ENCODE results near the gene NR0B2. TPM values are rescaled to one million over a fixed set of nuclear protein-coding genes. Genes with fewer than 3 reads are reported as not detected.
A peak's percentile ranks its signal among the peaks of the same experiment; 100 is the strongest.

NR0B2 gene
- total and polyA plus RNA-seq, 3 donors from 2014 or later = 0.93 to 2.0 (median 1.2) TPM

- H3K36me3 ChIP-seq (ENCODE audit: low read depth, missing control alignments) = no peaks in the 10 kb centered on the region
- TF ChIP-seq CTCF (IDR thresholded peaks at IDR 0.05) = no peak
- no peak for TF ChIP-seq POLR2A (IDR thresholded peaks at IDR 0.05)
- WGBS, 2 donors = 80 to 87% methylated on average over 4 of the region's 4 CpGs
- H3K9me3 ChIP-seq = no peaks in the 10 kb centered on the region
- intact Hi-C loops (cut with DNase I; ENCODE audit: low total_unique reads) = no loop called here
- H3K27ac ChIP-seq = no peak overlapping the region
- no peak overlapping the region for H3K4me3 ChIP-seq
- DNase-seq = peak; percentile 36
- H3K27me3 ChIP-seq = no peaks in the 10 kb centered on the region
- H3K4me1 ChIP-seq = peaks cover 28% of the 10 kb centered on the region
Observed at GRCh38 chr1:26946270-26946669, 32.5 kb upstream of the NR0B2 start.

GRCh38 chr1:26945728-26946127 lies 32.0 kb upstream of the NR0B2 start:
- Histone ChIP-seq H3K4me1 (peaks cover 28% of the 10 kb centered on the region), H3K36me3 (ENCODE audit: low read depth, missing control alignments) (no peaks in the 10 kb centered on the region), H3K4me3 (no peak overlapping the region), H3K9me3 (no peaks in the 10 kb centered on the region), H3K27me3 (no peaks in the 10 kb centered on the region), H3K27ac (no peak overlapping the region)
- TF ChIP-seq CTCF (IDR thresholded peaks at IDR 0.05) (no peak), POLR2A (IDR thresholded peaks at IDR 0.05) (no peak)
- peak; percentile 56 for DNase-seq
- intact Hi-C loops (cut with DNase I; ENCODE audit: low total_unique reads) = no loop called here
- WGBS, 2 donors = 65 to 85% methylated on average over 8 of the region's 8 CpGs

- H3K36me3 ChIP-seq (ENCODE audit: low read depth, missing control alignments) = no peaks in the 10 kb centered on the region
Observed at GRCh38 chr1:26945138-26945537, 31.4 kb upstream of the NR0B2 start.

GRCh38 chr1:26942656-26943055 lies 28.9 kb upstream of the NR0B2 start:
- Histone ChIP-seq H3K36me3 (ENCODE audit: low read depth, missing control alignments) (no peaks in the 10 kb centered on the region), H3K9me3 (no peaks in the 10 kb centered on the region), H3K27me3 (no peaks in the 10 kb centered on the region), H3K4me3 (no peak overlapping the region), H3K27ac (no peak overlapping the region), H3K4me1 (peaks cover 20% of the 10 kb centered on the region)
- TF ChIP-seq CTCF (IDR thresholded peaks at IDR 0.05) (no peak), POLR2A (IDR thresholded peaks at IDR 0.05) (no peak)
- 97 to 98% methylated on average over 12 of the region's 12 CpGs for WGBS, 2 donors
- no peak for DNase-seq
- intact Hi-C loops (cut with DNase I; ENCODE audit: low total_unique reads) = no loop called here

More at GRCh38 chr1:26945138-26945537, 31.4 kb upstream of the NR0B2 start:
- peaks cover 28% of the 10 kb centered on the region for H3K4me1 ChIP-seq
- H3K4me3 ChIP-seq = no peak overlapping the region
- TF ChIP-seq CTCF (IDR thresholded peaks at IDR 0.05) (no peak), POLR2A (IDR thresholded peaks at IDR 0.05) (no peak)
- 45 to 60% methylated on average over 2 of the region's 2 CpGs for WGBS, 2 donors
- intact Hi-C loops (cut with DNase I; ENCODE audit: low total_unique reads) = no loop called here
- no peak overlapping the region for H3K27ac ChIP-seq
- no peaks in the 10 kb centered on the region for H3K27me3 ChIP-seq
- DNase-seq = no peak
- no peaks in the 10 kb centered on the region for H3K9me3 ChIP-seq

- Histone ChIP-seq H3K9me3 (no peaks in the 10 kb centered on the region), H3K4me1 (peaks cover 13% of the 10 kb centered on the region), H3K36me3 (ENCODE audit: low read depth, missing control alignments) (no peaks in the 10 kb centered on the region), H3K4me3 (no peak overlapping the region), H3K27ac (no peak overlapping the region), H3K27me3 (no peaks in the 10 kb centered on the region)
- intact Hi-C loops (cut with DNase I; ENCODE audit: low total_unique reads) = no loop called here
- WGBS, 2 donors = 79 to 83% methylated on average over 1 to 10 of the region's 10 CpGs
- no peak for DNase-seq
- TF ChIP-seq POLR2A (IDR thresholded peaks at IDR 0.05) (no peak), CTCF (IDR thresholded peaks at IDR 0.05) (no peak)
Observed at GRCh38 chr1:26941311-26941710, 27.5 kb upstream of the NR0B2 start.

Data from testis (tissue), 3 donors.